Left kidney (tissue), 2 donors: ENCODE results near the gene COL5A2. TPM values are rescaled to one million over a fixed set of nuclear protein-coding genes. Genes with fewer than 3 reads are reported as not detected.

Experiments used
- DNase-seq: peaks from one replicate; pipeline ENCODE4 v3.0.0-alpha.2; 2013
- polyA plus RNA-seq: library from polyadenylated mRNA; unstranded; fragments of 120-200 nt; gene quantifications from one replicate; pipeline ENCODE4 v1.2.1, GENCODE V29; 2013; ENCODE audit not compliant: insufficient read length

COL5A2 gene
- polyA plus RNA-seq, 1 donor = 133 TPM

DNA sequence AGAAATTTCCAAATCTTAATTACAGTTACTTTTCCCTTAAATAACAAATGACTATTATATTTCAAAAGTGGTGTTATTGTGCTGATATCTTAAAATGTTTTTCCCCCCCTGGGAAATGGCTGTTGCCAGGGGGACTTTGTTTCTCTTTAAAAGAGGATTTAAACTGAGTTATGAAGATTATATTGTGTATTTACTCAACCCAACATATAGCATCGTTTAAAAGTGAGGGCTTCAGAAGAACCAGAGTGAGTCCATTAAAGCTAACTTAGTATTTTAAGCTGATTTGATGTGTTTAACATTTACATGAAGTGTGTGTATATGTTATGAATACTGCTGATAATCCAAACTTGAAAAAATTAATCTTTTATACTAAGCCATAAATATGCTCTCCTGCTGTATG lies 81.6 kb downstream of the COL5A2 start:
- no peak for DNase-seq

DNA sequence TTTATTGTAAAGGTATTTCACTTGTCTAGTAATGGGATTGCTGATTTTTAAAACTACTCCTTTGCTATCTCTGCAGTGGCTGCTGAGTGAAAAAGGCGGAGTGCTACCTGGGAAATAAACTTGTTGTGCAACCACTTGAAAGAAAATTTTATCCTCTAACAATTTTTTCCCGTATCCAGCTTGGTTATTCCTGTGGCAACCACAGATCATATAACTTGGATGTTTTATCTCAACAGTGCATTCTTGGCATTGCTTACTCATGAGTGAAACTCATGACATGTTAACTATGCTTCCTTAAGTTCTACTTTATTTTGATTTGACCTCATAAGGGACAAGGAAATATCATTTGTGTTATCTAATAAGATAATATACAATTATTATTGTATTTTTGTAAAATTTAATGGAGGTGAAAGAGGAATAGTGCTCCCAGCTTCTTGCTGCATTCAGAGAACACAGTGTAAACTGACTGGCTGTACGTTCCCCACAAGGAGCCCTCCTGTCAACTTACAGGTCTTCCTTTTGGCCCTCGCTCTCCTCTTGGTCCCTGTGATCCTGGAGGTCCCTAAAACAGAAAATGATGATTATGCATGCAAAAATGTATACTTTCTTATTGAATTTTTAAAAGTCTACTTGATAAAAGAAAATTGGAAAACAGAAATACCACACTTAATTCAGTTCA lies 82.7 kb downstream of the COL5A2 start:
- no peak for DNase-seq

DNA sequence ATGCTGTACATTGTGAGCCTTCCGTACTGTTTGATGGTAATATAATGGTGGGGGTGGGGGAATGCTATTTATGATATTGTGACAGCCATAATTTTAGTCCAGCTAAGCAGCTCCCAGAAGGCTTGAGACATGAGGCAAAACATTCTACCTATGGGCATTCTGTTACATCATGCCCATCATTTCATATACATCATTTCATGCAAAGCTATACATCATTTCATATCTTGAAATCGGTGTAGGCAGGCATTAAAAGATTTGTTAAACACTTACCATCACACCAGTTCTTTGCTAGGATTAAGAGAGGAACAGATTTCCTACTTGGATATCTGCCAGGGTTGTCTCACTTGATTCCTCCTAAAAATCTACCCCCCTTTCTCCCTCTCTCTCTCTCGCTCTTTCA lies 84.5 kb downstream of the COL5A2 start:
- no peak for DNase-seq

DNA sequence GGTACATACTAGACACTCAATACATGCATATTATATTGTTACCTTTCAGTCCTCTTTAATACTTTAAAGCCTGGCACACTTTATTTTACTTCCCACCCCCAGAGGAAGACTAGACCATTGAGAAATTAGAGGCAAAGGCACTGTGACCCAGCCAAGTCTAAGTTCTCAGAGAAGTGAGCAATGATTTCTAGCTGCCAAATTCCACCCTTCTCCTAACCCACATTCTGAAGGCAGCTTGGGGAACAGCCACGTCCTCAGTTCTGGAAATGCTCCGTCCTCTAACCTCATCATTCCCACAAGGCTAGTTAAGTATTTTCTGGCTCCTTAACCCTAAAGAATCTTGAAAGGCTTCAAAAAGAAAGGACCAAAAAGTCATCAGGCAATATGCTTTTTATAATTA lies 86.6 kb downstream of the COL5A2 start:
- no peak for DNase-seq

DNA sequence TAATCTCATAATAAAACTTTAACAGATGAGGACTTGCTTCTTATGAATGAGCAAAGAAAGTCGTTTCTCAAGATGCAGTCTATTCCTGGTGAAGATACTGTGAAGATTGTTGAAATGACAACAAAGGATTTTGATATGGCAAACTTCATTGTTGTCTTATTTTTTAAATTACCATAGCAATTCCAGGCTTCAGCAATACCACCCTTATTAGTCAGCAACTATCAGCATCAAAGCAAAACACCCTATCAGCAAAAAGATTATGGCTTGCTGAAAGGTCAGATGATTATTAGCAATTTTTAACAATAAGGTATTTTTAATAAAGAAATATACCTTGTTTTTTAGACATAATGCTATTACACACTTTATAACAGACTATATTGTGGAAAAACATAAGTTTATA lies 88.3 kb downstream of the COL5A2 start:
- no peak for DNase-seq

DNA sequence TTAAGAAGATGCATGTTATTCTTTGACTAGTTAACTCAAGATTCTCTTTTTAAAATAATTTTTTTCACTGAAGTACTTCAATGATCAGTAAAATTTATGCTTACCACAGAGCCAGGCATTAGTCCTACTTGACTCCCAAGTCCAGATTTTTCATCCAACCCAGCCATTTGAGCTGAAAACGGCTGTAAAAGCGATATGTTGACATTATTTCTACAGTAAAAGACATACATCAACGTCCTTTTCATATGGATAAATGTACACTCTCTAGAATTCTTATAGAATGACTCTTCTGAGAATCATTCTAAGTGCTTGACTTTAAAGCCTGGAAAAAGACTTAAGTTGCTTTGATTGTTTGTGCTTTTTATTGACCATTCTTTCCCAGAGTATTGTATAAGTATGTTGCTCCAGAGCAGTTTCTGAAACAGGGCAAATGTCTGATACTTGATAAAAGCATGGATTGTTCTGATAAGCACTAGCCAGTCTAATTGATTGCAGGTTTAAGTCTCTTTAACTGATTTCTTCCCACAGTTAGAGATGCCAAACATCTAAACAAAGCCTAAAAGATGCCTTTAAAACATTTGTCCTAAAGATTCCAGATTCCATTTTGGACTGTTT lies 90.9 kb downstream of the COL5A2 start:
- DNase-seq = no peak

DNA sequence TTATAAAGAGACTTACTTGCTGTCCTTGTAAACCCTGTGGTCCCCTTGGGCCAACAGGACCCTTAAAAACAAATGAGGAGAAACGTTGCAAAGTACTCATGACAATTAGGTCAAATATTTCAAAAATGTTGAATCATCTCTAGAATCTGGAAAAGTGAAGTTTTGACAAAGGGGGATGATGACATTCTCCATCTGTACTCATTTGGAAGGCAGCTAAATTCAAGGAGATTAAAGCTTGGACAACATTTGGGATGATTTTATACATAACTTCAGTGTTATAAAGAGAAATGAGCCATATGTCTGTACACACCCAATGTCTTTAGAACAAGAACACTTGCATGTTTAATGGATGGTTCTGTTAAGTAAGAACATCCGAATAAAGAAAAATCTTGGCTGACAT lies 92.9 kb downstream of the COL5A2 start:
- DNase-seq = peak; percentile 19

DNA sequence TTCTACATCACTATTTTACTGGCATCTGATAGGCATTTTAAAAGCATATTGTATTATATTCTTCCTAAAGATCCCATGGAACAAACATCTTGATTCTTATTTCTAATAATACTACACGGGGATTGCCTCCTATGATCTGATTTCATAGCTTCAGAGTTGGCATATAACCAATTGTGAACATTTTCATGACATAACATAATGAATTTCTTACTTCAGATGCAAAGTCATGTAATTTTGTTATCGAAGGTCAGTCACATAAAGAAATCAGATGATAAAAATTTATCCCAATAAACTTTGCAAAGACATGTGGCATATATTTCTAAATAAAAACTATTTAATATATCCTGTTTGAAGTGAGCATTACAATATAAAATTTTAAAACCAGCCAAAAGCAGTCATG lies 93.3 kb downstream of the COL5A2 start:
- DNase-seq = no peak

DNA sequence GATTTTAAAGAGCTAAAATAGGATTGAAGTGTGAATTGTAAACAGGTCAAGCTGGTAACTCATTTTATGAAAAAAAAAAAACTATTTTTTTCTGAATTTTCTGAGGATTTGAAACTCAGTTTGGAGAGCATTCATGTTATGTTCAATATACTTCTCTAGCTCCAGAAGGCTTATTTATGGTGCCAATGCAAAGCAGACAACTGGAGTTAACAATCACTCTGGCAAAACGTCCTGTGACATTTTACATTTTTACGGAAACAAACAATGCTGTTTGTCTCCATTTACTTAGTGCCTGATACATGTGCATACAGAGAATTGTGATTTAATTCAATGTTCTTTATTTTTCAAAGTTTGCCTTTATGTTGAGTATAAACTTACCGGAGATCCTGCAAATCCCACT lies 96.0 kb downstream of the COL5A2 start:
- DNase-seq = no peak

DNA sequence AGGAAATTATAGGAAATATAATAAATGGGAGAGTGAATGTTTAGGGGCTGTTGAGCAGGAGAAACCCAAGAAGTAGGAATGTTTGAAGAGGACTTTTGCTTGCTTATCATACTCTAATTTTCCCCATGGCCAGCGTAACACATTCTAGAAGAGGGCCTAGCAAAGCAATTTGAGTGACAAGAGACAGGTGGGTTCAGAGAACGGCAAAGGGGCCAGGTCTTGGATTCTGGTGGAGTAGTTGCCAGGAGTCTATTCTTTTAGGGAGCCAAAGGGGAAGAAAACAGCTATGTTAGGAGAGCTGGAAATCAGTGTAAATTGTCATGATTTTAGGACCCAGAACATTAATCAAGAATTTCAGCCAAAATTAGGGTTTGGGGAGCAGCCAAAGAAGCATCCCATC lies 96.5 kb downstream of the COL5A2 start:
- no peak for DNase-seq

DNA sequence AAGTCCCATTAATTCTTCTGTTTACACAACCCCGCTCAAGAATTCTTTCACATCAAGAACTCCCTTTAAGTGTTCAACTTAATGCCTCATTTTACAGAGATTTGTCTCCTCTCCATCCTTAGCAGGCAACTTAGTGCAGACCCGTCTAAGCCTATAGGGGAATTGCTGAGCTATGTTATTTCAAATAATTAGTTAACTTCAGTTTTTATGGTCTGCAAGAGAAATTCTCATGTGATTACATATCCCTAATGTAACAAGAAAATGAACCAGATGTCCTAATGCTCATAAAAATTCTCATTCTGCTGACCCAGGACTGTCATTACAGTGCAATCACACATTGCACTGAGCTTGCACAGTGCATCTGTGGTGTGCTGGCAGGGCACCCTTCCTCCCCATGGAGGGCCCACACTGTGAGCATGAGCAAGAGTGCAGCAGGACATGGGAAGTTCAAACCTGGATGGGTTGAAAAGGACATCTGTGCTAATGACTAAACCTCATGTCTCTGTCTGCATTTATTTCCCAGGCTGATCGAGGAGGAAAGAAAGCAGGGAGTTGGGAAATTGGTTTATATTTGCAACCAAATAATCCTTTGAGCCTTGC lies 97.1 kb downstream of the COL5A2 start:
- no peak for DNase-seq

DNA sequence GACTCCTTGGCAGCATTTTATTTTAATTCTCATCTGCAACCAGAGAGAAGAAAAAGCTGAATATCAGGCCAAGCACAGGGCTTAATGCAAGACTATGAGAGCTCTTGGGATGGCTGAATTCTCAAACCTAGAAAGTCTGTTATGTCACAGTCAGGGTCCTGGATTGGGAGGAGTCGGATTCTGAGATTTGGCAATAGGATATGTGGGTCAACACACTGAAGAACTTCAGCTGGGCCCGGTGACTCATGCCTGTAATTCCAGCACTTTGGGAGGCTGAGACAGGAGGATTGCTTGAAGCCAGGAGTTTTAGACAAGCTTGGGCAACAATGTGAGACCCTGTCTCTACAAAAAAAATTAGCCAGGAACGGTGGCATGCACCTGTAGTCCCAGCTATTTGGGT lies 103.0 kb downstream of the COL5A2 start:
- no peak for DNase-seq

DNA sequence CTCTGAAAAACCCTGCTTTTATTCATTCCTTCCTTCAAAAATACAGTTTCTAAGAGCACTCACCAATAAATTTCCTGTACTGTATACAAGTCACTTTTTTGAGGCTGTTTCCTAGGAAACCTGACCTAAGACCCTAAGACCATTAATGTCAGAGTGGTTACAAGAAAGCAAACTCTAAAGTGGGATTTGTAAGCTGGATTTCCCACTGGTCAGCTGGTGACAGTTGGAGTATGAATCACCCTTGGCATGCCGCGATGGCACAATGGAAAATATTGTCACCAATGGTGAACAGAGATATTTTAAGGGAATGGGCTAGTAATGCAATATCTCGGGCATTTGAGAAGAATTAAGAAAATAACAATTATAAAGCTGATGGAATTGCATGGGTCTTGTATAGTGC lies 103.4 kb downstream of the COL5A2 start:
- no peak for DNase-seq

DNA sequence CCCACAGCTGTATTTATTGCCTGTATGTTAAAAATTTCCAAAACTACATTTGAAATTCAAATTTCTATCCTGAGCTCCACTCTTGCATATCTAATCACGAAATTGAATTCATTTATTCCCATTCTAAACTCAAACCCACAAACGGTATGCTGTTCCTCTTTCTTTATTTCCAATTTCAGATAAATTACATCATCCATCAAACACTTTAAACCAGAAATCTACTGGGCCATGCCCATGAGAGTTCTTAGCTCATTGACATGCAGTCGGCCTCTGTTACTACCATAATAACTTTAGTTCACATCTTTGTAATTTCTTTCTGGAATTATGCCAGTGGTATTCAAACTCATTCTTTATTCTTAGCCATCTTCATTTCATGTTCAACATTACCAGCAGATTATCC lies 105.1 kb downstream of the COL5A2 start:
- DNase-seq = no peak

DNA sequence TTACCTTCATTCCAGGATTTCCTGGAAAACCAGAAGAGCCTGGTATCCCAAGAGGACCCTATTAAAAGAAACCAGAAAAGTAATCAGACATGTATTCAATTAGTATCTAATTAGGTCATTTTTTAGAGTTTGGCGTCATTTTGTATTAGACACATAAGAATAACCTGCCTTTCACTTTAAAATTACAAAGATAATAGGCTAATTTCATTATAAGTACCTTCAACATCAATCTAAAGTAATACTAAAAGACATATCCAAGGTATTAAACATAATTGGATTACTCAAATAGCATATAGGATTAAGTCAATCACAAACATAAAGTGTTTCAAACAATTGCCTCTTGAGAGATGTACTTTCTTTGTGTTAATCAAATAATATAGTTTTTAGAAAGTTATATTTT lies 107.5 kb downstream of the COL5A2 start:
- DNase-seq = no peak

DNA sequence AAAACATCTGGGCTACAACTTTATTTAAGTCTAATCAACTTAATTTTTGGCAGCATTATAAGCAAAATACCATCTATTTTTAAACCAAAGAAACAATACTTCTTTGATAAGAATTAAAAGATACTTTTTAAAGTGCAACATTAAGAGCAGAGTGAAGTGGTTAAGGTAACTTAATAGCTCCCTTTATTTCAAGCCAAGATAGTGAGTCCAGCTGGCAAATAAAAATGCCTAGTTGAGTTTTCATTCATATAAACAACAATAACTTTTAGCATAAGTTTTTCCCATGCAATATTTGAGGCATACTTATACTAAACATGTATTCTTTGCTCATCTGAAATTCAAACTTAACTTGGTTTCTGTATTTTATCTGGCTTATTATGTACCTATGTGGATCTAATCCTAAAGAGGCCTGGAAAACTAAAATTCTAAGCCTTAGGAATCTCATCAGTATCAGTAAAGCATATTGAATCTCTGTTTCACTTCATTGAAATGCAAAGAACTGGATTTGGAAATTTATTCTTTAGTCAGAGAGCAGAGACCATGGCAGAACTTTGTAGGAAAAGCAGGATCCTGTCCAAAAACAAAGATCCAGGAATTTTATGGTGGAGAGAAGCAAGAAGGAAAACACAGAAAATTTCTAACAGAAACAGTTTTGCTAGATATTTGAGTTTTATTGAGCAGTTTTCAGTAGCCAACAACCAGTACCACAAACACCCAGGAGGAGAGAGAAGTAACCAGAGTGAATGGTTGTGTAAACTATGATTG lies 109.5 kb downstream of the COL5A2 start:
- no peak for DNase-seq

DNA sequence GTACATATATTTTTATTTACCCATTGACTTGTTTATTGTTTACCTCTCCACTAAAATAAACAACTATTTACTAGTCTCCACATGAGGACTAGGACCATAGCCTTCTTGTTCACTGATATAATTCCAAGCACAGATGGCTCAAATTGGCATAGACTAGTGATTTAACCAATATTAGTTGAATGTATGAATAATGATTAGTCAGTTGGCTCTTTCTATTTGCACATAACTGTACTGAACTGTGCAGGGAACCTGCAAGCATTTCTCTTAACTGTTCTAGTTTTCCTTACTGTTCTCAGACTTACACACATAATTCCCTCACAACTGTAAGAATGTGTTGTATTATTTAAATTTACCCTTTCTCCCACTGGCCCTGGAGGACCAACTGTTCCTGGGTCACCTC lies 113.5 kb downstream of the COL5A2 start:
- no peak for DNase-seq

DNA sequence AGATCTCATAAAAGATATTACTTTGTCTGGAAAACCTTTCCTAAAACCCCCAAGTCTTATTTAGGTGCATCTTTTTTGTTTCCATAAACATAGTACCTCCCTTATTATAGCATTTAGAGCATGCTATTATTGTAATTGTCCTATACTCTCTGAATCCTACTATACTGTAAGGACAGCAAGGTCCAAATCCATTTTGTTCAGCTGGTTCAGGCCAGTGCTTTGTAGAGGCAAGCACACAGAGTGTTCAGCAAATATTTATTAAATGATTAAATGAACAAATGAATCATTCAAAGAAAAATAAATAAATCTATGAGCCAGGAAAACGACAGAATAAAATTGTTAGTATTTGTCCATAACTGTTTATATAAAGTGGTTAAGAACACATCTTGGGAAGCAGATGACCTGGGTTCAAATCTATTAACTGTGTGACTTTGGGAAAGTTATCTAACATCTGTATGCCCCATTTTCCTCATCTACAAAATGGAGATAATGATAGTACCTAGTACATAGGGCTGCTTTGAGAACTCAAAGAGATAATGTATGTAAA lies 119.4 kb downstream of the COL5A2 start:
- no peak for DNase-seq

DNA sequence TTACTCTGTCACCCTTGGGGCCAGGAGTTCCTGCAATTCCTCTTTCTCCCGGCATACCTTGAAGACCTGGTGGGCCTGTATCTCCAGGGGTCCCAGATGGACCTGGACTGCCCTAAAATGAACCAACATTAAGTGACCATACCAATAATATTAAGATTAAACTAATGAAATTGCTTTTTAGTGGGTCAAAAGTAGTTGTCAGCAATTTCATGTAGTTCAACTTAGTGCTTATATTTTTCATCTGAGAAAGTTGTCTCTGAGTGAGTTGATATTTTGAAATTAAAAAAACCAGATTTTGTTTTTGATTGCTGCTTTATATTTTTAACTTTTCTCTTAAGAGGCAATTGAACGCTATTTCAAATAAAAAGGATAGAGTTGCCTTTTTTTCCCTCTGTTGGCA lies 122.2 kb downstream of the COL5A2 start:
- DNase-seq = no peak

DNA sequence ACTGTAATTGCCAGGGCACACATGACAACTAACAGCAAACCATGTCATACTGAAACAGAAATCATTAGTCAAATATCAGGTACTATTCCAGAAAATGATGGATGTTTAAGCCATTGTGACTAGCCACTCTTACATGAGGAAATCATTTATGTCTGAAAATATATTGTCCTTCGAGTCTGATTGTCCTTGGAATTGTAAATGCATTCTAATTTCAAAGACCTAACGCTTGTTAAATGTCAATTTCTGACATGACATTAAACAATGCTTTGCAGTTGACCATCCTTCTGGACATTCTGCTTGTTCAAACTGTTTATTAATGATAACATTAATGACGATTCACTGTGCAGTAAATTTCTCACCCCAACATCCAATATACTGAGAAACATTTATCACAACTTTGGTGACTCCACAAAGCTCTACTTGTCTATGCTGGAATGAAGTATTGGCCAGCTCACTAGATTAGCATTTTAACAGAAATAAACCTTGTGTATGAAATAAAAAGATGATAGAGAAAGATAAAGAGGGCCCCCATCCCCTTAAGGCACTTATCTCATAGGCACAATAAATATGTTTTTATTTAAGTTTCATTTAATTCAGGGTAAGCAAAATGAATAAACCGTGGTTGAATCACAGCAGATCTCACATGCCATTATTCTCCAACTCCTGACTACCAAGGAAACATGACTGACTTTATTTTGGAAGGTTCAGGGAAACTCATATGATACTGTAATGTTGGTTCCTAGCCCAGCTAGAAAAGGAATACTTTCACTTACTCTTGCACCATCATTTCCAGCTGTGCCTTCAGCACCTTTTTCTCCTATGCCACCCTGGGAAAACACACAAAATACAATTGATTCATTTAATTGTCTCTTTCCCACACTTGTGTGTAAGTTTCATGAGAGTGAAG lies 123.1 kb downstream of the COL5A2 start:
- no peak for DNase-seq

DNA sequence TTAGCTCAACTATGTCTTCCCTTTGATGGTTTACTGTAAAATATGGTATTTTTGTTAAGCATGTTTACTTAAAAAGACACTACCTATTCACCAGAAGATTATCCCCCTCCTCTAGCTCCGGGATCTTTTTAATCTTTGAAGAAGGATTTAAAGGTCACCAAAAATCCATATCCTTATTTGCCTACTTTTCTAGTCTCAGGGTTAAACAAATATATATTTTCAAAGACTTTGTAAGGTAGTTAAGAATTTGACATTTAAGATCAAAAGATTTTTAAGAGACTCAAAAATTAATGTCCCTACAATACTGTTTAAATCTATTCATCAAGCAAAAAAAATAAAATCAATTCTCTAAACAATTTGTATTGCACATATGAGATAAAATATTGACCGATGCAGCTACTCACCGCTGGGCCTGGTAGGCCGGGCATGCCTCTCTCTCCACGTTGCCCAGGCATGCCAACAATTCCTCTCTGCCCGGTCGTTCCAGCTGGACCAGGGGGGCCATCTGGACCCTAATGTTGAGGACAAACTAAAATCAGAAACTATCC lies 129.3 kb downstream of the COL5A2 start:
- no peak for DNase-seq
